ENCODE results near the gene MAN2B2. TPM values are rescaled to one million over a fixed set of nuclear protein-coding genes. Genes with fewer than 3 reads are reported as not detected.

The MAN2B2 gene
- 34.3 TPM for total RNA-seq
- polyA plus RNA-seq (ENCODE audit: insufficient read depth, low read depth, low replicate concordance) = 19.9 TPM
- long read RNA-seq, donor 1, full-length matches to known transcripts = 2 of 2 reads
- long read RNA-seq, donor 1, partial matches to known transcripts = 0 of 2 reads
- long read RNA-seq, donor 1, other reads (novel, unspliced or antisense) = 0 of 2 reads
- long read RNA-seq, donor 2, partial matches to known transcripts = 0 of 5 reads
- long read RNA-seq, donor 2, other reads (novel, unspliced or antisense) = 5 of 5 reads
- long read RNA-seq, donor 3, partial matches to known transcripts = 120 of 169 reads
- long read RNA-seq, donor 3, other reads (novel, unspliced or antisense) = 49 of 169 reads
- long read RNA-seq, donor 4, full-length matches to known transcripts = 2 of 2 reads
- long read RNA-seq, donor 4, partial matches to known transcripts = 0 of 2 reads
- long read RNA-seq, donor 4, other reads (novel, unspliced or antisense) = 0 of 2 reads
- long read RNA-seq, donor 5 = 0 reads
- long read RNA-seq, donor 6 = 0 reads
- long read RNA-seq, donor 7, full-length matches to known transcripts = 5 of 59 reads
- long read RNA-seq, donor 7, partial matches to known transcripts = 53 of 59 reads
- long read RNA-seq, donor 7, other reads (novel, unspliced or antisense) = 1 of 59 reads
- long read RNA-seq, donor 8, full-length matches to known transcripts = 1 of 6 reads
- long read RNA-seq, donor 8, partial matches to known transcripts = 5 of 6 reads
- long read RNA-seq, donor 8, other reads (novel, unspliced or antisense) = 0 of 6 reads
- long read RNA-seq, donor 9 = 0 reads
- long read RNA-seq, donor 10, full-length matches to known transcripts = 2 of 11 reads
- long read RNA-seq, donor 10, partial matches to known transcripts = 0 of 11 reads
- long read RNA-seq, donor 10, other reads (novel, unspliced or antisense) = 9 of 11 reads

DNA sequence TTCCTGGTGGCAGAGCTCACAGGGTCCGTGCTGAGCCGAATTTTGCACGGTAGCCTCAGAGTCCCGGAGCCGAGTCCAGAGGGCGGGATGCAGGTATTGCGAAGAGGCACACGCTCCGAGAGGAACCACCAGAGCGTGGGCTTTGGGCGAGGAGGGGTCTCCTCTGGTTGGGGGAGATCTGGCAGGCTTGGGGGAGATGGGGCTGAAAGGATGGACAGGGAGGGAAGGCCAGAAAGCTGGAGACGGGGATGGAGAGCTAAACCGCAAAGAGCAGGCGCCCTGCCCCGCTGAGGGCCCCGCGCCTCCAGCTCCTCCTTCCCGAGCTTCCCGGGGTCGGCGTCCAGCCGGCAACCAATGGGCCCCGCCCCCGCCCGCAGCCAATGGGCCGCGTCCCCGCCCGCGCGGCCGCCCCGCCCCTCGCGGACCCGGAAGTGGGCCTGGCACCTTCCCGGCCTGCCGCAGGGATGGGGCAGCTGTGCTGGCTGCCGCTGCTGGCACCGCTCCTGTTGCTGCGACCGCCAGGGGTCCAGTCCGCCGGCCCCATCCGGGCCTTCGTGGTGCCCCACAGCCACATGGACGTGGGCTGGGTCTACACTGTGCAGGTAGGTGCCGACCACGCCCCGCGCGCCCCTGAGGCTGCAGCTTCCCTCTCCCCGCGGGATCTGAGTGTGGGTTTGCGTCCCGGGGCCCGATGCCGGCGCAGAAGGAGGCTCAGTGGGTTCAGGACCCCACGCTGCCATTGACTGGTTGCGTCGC lies at the start of gene MAN2B2:
Gene MAN2B2 (plus strand): TSS at position 443 of the 756 bp plus-strand sequence. CDS start 22 bp downstream, at position 465.
- DNase-seq (peak; percentile 90 to 96 (median 92)), FAIRE-seq (no peak)
- Histone ChIP-seq H3K27ac (ENCODE audit: low read depth in 2 of 2, low read length in 2 of 2) (peak within 1 kb of the TSS; percentile 32), H3K4me1 (ENCODE audit: control insufficient read depth in 2 of 3, insufficient read depth in 2 of 3, low read depth in 1 of 3, low read length in 3 of 3) (peaks cover 0 to 18% (median 12%) of the 10 kb centered on the region in 3 donors), H3K9me3 (ENCODE audit: control insufficient read depth in 2 of 3, insufficient read depth in 1 of 3, low read length in 3 of 3) (no peaks in the 10 kb centered on the region), H3K36me3 (ENCODE audit: control insufficient read depth in 2 of 3, insufficient read depth in 3 of 3, low read length in 3 of 3) (peaks cover 4 to 13% (median 8%) of the 10 kb centered on the region in 3 donors), H3K27me3 (ENCODE audit: control insufficient read depth, insufficient read depth, low read length) (no peaks in the 10 kb centered on the region), H3K4me3 (ENCODE audit: low read length in 3 of 3) (peak within 1 kb of the TSS; percentile 58 to 83 (median 66)), H3K9ac (ENCODE audit: low read length in 3 of 3) (peak within 1 kb of the TSS; percentile 20 to 82 (median 75))
- intact Hi-C loops (cut with DNase I) = no loop called here
- TF ChIP-seq, protein P1, sequence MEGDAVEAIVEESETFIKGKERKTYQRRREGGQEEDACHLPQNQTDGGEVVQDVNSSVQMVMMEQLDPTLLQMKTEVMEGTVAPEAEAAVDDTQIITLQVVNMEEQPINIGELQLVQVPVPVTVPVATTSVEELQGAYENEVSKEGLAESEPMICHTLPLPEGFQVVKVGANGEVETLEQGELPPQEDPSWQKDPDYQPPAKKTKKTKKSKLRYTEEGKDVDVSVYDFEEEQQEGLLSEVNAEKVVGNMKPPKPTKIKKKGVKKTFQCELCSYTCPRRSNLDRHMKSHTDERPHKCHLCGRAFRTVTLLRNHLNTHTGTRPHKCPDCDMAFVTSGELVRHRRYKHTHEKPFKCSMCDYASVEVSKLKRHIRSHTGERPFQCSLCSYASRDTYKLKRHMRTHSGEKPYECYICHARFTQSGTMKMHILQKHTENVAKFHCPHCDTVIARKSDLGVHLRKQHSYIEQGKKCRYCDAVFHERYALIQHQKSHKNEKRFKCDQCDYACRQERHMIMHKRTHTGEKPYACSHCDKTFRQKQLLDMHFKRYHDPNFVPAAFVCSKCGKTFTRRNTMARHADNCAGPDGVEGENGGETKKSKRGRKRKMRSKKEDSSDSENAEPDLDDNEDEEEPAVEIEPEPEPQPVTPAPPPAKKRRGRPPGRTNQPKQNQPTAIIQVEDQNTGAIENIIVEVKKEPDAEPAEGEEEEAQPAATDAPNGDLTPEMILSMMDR (IDR thresholded peaks at IDR 0.05; ENCODE audit: borderline replicate concordance, extremely low read depth, insufficient read depth) = peak; percentile 9

DNA sequence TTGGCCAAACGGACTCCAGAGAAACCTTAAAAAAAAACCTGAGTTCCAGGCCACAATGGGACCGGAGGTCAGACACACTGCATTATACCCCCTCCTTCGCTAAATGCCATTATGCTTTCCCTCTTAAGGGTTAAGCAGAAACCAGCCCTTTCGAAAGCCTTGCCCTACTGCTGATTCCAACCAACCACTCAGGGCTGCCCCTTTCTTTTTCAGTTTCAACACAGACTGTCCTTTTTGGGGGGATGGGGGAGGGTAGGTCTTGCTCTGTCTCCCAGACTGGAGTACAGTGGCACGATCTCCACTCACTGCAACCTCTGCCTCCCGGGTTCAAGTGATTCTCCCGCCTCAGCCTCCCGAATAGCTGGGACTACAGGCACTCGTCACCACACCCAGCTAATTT lies 49.5 kb upstream of the MAN2B2 start:
- no peak for DNase-seq
- Histone ChIP-seq H3K4me3 (ENCODE audit: low read length in 3 of 3) (no peak overlapping the region), H3K9ac (ENCODE audit: low read length in 3 of 3) (no peak overlapping the region), H3K27me3 (ENCODE audit: control insufficient read depth, insufficient read depth, low read length) (no peaks in the 10 kb centered on the region), H3K36me3 (ENCODE audit: control insufficient read depth in 2 of 3, insufficient read depth in 3 of 3, low read length in 3 of 3) (no peaks in the 10 kb centered on the region), H3K9me3 (ENCODE audit: control insufficient read depth in 2 of 3, insufficient read depth in 1 of 3, low read length in 3 of 3) (no peaks in the 10 kb centered on the region), H3K4me1 (ENCODE audit: control insufficient read depth in 2 of 3, insufficient read depth in 2 of 3, low read depth in 1 of 3, low read length in 3 of 3) (no peaks in the 10 kb centered on the region), H3K27ac (ENCODE audit: low read depth in 2 of 2, low read length in 2 of 2) (no peak overlapping the region)
- FAIRE-seq = no peak
- TF ChIP-seq, protein P1 (IDR thresholded peaks at IDR 0.05; ENCODE audit: borderline replicate concordance, extremely low read depth, insufficient read depth) = no peak
- intact Hi-C loops (cut with DNase I) = no loop called here

DNA sequence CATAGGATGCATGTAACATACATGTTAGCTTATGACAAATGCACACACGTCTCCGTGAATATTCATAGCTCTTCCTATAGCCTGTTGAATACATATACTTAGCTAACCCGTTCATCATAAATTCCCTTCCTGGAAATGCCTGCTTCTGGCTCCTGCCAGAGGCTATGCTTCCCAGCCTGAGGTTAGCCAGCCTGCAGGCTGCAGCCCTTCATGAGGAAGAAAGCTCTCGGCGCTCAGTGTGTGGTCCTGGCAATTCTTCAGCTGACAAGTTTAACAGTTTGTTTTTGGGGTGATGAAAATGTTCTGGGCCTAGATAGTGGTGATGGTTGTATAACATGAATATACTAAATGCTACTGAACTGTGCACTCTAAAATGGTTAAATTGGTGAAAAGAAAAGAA lies 48.8 kb upstream of the MAN2B2 start:
- Histone ChIP-seq H3K27ac (ENCODE audit: low read depth in 2 of 2, low read length in 2 of 2) (no peak overlapping the region), H3K4me3 (ENCODE audit: low read length in 3 of 3) (no peak overlapping the region), H3K36me3 (ENCODE audit: control insufficient read depth in 2 of 3, insufficient read depth in 3 of 3, low read length in 3 of 3) (no peaks in the 10 kb centered on the region), H3K27me3 (ENCODE audit: control insufficient read depth, insufficient read depth, low read length) (no peaks in the 10 kb centered on the region), H3K9me3 (ENCODE audit: control insufficient read depth in 2 of 3, insufficient read depth in 1 of 3, low read length in 3 of 3) (no peaks in the 10 kb centered on the region), H3K4me1 (ENCODE audit: control insufficient read depth in 2 of 3, insufficient read depth in 2 of 3, low read depth in 1 of 3, low read length in 3 of 3) (no peaks in the 10 kb centered on the region), H3K9ac (ENCODE audit: low read length in 3 of 3) (no peak overlapping the region)
- intact Hi-C loops (cut with DNase I) = no loop called here
- FAIRE-seq (no peak), DNase-seq (peak in 1 of 5 donors; percentile 29)
- TF ChIP-seq, protein P1 (IDR thresholded peaks at IDR 0.05; ENCODE audit: borderline replicate concordance, extremely low read depth, insufficient read depth) = no peak

Data from kidney (tissue), 22 donors.